GM12801 (cell line): ENCODE results near the gene NLGN1.

Experiments used
- TF ChIP-seq, protein P1 (sequence below): IDR thresholded peaks from one replicate; pipeline ENCODE4 v1.5.1; 2011; ENCODE audit warnings: control low read depth; ENCODE audit not compliant: insufficient read length; ENCODE audit errors: extremely low read depth

Gene NLGN1

DNA sequence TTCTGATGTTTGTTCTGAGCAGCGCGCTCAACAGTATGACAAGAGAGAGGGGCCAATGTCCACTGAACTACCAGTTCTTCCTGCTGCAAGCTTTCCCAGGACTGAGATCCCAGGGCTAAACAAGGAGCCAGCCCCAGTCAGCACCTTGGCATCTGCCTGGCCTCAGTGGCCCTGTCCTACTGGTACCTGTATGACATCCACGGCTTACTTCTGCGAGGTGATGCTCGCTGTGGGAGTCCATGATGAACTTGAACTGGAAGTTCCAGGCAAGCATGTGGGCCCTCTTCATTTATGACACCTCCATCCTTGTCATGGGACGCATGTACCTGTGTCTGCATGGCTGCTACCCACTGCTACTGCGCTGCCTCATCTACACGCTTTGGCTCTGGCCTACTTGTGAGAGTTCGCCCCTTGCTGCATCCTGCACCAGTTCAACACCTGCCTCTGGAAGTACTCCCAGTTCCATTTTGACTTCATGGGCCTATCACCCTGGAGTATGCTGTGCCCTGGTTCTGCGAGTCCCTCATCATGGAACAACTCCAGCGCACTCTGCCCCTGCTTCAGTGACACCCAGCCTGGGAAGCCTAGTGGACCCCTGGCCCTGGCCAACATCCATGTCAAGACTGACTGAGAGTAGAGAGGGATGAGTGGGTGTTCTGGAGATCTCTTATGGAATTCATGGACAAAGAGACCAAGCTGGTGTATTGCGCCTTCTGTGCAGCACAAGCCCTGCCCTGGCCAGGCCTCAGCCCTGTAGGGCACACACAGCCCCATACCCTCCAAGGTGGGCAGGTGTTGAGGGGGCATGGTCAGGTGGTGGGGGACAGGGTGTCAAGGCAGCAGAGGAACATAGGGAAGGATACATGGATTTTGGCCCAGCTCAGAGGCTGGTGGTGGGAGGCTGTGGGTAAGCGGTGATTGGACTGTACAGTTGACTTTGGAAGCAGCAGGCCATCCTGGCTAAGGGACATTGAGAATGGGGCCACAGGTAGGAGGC, 246.8 kb downstream of the NLGN1 start:
- TF ChIP-seq, protein P1, sequence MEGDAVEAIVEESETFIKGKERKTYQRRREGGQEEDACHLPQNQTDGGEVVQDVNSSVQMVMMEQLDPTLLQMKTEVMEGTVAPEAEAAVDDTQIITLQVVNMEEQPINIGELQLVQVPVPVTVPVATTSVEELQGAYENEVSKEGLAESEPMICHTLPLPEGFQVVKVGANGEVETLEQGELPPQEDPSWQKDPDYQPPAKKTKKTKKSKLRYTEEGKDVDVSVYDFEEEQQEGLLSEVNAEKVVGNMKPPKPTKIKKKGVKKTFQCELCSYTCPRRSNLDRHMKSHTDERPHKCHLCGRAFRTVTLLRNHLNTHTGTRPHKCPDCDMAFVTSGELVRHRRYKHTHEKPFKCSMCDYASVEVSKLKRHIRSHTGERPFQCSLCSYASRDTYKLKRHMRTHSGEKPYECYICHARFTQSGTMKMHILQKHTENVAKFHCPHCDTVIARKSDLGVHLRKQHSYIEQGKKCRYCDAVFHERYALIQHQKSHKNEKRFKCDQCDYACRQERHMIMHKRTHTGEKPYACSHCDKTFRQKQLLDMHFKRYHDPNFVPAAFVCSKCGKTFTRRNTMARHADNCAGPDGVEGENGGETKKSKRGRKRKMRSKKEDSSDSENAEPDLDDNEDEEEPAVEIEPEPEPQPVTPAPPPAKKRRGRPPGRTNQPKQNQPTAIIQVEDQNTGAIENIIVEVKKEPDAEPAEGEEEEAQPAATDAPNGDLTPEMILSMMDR, result no peak

DNA sequence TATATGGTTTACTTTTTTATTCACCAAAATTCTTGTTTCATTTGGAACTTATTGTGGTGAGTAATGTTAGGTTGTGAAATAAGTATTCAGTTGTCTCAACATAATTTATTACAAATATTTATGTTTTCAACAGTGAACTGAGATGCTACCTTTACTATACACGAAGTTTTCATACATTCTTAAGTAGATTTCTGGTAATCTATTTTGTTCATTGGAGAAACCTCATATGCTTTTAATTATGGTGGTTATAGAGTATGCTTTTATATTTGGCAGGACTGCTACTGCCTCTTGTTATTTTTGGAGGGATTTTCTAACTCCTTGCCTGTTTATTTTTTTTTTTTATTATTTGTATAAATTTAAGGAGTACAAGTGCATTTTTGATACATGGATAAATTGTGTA, 253.1 kb downstream of the NLGN1 start:
- TF ChIP-seq, protein P1, result no peak

DNA sequence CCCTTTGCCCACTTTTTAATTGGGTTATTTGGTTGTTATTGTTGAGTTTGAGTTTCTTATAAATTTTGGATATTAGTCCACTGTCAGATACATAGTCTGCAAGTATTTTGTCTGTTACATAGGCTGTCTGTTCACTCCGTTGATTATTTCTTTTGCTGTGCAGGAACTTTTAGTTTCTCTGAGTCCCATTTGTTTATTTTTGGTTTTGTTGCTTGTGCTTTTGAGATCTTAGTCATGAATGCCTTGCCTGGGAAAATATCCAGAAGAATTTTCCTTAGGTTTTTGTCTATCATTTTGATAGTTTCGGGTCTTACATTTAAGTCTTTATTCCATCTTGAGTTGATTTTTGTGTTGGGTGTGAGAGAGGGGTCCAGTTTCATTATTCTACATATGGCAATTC, 254.5 kb downstream of the NLGN1 start:
- TF ChIP-seq, protein P1, result no peak

DNA sequence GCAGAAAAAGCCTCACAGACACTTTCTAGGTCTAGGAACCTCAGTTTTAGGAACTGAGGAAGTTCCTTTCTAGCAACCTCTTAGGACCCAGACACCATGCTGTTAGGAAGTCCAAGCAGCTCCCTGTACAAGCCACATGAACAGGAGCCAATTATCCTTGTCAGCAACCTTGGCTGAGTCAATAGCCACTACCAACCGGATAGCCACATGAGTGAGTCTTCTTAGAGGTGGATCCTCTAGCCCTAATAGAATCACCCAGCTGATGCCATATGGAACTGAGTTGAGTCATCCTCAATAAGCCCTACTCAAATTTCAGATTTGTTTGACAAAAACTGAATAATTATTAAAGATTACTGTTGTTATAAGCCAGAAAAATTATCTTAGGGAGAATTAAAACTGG, 256.2 kb downstream of the NLGN1 start:
- TF ChIP-seq, protein P1, result no peak

DNA sequence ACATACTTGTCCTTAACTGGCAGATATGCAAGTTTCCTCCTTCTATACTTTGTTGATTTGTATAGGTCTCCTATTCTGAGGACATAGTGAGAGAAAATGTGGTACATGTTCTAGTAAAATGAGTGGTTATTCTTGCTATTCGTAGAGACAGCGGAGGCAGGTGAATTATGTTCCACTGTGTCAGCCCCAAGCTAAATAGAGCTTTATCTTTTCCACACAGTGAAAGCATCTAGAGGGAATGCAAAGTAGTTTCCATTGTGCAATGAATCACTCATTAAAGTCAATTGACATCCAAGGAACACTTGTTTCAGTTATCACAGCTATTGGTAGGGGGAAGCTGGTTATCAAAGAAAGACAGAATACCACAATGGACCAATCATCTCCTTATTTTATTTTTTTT, 262.4 kb downstream of the NLGN1 start:
- TF ChIP-seq, protein P1, result no peak

DNA sequence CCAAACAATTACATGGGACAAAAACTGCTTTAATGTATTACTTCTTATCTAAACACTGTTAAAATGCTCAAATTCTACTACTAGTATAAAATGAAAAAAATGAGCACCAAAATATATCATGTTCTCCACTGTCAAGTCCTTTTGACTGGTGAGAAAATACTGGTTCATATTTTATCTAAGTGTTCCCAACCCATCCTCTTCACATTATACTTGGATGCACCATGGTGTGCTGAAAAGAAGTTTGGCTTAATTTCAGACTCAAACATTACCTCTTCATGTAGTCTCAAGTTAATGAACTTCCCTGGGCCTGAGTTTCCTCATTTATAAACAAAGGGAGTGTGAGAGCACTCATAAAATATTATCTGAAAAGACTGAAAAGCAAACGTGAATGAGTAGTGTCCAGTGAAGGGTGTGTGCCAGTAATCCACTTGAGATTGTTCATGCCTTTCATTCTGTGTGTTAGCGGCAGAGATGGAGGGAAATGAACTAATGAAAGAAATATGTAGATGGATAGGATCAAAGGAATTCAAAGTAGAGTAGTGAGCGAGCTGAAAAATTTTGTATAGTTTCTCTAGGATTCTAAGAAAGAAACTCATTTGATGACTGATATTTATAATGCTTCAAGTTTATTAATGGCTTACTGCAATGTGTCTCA, 263.2 kb downstream of the NLGN1 start:
- TF ChIP-seq, protein P1, result no peak

DNA sequence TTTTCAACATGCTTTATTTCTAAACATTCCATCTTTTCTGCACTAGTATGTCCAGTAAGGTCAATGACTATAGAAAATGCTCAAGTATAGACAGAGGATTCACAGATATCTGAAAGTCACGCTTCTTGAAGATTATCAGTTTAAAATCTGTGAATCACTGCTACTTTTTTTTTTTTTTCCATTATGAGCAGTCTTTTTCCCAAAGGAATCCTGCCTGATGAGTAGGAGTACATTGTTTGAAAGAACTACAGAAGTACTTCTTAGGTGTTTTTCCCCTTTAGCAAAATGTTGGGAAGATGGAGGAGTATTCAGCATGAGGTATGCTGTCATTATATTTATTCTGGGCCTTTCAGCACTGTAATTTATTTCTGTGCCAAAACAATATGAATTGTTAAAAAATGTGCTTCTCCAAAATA, 266.2 kb downstream of the NLGN1 start:
- TF ChIP-seq, protein P1, result no peak
